Measurements from ENCODE around the gene TSPY9. TPM values are rescaled to one million over a fixed set of nuclear protein-coding genes. Genes with fewer than 3 reads are reported as not detected.
"Not testable (repeated sequence)": the region's sequence is repeated elsewhere in the genome, so short reads cannot be mapped to it uniquely, and the experiment has no call there.

TSPY9 gene, protein sequence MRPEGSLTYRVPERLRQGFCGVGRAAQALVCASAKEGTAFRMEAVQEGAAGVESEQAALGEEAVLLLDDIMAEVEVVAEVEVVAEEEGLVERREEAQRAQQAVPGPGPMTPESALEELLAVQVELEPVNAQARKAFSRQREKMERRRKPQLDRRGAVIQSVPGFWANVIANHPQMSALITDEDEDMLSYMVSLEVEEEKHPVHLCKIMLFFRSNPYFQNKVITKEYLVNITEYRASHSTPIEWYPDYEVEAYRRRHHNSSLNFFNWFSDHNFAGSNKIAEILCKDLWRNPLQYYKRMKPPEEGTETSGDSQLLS
- not detected in 2 replicates for total RNA-seq (ENCODE audit: low replicate concordance)

DNA sequence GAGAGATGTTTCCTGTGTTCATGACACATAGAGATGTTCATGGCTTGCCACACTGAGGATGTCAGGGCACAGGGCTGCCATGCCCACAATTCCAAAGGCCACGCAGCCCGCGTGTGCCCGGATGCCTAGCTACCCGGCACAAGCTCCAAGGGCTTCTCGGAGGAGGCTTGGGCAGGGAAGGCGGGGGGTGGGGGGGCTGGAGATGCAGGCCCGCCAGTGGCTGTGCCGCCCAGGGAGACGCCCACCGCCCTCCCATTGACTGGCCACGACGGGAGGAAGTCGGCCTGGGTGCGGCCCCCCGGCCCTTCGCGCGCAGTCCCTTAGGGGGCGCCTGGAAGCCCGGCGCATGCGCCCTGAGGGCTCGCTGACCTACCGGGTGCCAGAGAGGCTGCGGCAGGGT lies at the start of gene TSPY9:
TSPY9 (plus strand) TSS at position 301 of the 400 bp plus-strand sequence; CDS start at position 347, 46 bp downstream.
- not testable (repeated sequence) for H3K36me3 Mint-ChIP-seq; H3K4me1 Mint-ChIP-seq; H2AFZ ChIP-seq (replicated peaks); H3K4me2 ChIP-seq; H3K9me3 ChIP-seq (ENCODE audit: low read depth); H3K4me1 ChIP-seq; H3K4me3 ChIP-seq; H3K9ac ChIP-seq; H3K4me3 Mint-ChIP-seq; H3K9me3 Mint-ChIP-seq; DNase-seq (ENCODE audit: low spot score); H3F3A ChIP-seq (ENCODE audit: low read depth); H4K20me1 ChIP-seq (ENCODE audit: low read depth); H3K27me3 Mint-ChIP-seq (ENCODE audit: insufficient read depth, low read depth); H3K79me2 ChIP-seq (ENCODE audit: low read depth); H3K27me3 ChIP-seq; H3K27ac ChIP-seq; H3K27ac Mint-ChIP-seq; H3K36me3 ChIP-seq

DNA sequence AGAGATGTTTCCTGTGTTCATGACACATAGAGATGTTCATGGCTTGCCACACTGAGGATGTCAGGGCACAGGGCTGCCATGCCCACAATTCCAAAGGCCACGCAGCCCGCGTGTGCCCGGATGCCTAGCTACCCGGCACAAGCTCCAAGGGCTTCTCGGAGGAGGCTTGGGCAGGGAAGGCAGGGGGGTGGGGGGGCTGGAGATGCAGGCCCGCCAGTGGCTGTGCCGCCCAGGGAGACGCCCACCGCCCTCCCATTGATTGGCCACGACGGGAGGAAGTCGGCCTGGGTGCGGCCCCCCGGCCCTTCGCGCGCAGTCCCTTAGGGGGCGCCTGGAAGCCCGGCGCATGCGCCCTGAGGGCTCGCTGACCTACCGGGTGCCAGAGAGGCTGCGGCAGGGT lies 20.4 kb upstream of the TSPY9 start, which contains the start of gene TSPY1:
TSPY1 (plus strand) TSS at position 301 of the 400 bp plus-strand sequence; CDS start at position 347, 46 bp downstream.
- not testable (repeated sequence) for H3K4me3 ChIP-seq; H3K27me3 ChIP-seq; H3K4me1 ChIP-seq; H3K27me3 Mint-ChIP-seq (ENCODE audit: insufficient read depth, low read depth); H4K20me1 ChIP-seq (ENCODE audit: low read depth); H3K4me2 ChIP-seq; H3K9ac ChIP-seq; H3K36me3 ChIP-seq; H3F3A ChIP-seq (ENCODE audit: low read depth); H3K27ac ChIP-seq; H3K79me2 ChIP-seq (ENCODE audit: low read depth); H3K9me3 ChIP-seq (ENCODE audit: low read depth); H3K9me3 Mint-ChIP-seq; H3K4me3 Mint-ChIP-seq; DNase-seq (ENCODE audit: low spot score); H3K36me3 Mint-ChIP-seq; H2AFZ ChIP-seq (replicated peaks); H3K4me1 Mint-ChIP-seq; H3K27ac Mint-ChIP-seq

DNA sequence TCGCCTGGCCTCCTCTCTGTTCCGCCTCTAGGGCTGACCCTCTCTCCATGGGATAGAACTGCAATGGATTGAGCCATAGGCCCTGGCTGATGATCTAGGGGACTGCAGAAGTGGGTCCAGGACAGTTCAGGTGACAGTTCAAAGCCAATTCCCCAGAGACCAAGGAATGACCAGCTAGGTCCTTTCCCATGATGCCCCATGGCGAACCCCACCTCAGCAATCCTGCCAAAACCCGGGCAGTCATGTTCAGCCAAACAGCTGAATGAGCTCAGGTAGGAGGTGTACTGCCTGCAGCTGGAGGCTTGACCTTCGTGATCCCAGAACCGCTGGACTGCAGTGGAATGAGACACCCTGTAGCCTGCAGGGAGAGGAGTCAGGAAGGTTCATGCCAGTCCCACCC lies 17.3 kb downstream of the TSPY9 start:
- H3K79me2 ChIP-seq (ENCODE audit: low read depth); H3K27ac ChIP-seq; H3K27ac Mint-ChIP-seq; H3K9me3 Mint-ChIP-seq; H3K4me2 ChIP-seq; H3K36me3 Mint-ChIP-seq; H3K4me1 Mint-ChIP-seq; H3K9ac ChIP-seq; H3K4me1 ChIP-seq; H3K27me3 ChIP-seq; H3K9me3 ChIP-seq (ENCODE audit: low read depth); H3K4me3 ChIP-seq; H2AFZ ChIP-seq (replicated peaks); DNase-seq (ENCODE audit: low spot score); H3K4me3 Mint-ChIP-seq; H3K36me3 ChIP-seq; H3F3A ChIP-seq (ENCODE audit: low read depth); H4K20me1 ChIP-seq (ENCODE audit: low read depth); H3K27me3 Mint-ChIP-seq (ENCODE audit: insufficient read depth, low read depth): not testable (repeated sequence)

- H3F3A ChIP-seq (ENCODE audit: low read depth); H3K9me3 ChIP-seq (ENCODE audit: low read depth); H3K36me3 Mint-ChIP-seq; H3K27ac Mint-ChIP-seq; H3K36me3 ChIP-seq; H3K79me2 ChIP-seq (ENCODE audit: low read depth); H3K9ac ChIP-seq; H3K9me3 Mint-ChIP-seq; H3K4me1 ChIP-seq; DNase-seq (ENCODE audit: low spot score); H3K4me3 ChIP-seq; H2AFZ ChIP-seq (replicated peaks); H4K20me1 ChIP-seq (ENCODE audit: low read depth); H3K4me2 ChIP-seq; H3K27me3 Mint-ChIP-seq (ENCODE audit: insufficient read depth, low read depth); H3K4me1 Mint-ChIP-seq; H3K27me3 ChIP-seq; H3K27ac ChIP-seq; H3K4me3 Mint-ChIP-seq: not testable (repeated sequence)
Measured at GRCh38 chrY:9516287-9516686, 29.2 kb downstream of the TSPY9 start.

GRCh38 chrY:9527580-9527979 lies 40.5 kb downstream of the TSPY9 start, which contains the start of gene TSPY10:
TSS of gene TSPY10 (plus strand) at chrY:9527880. CDS start at chrY:9527926, 46 bp downstream.
- H3K4me2 ChIP-seq; H2AFZ ChIP-seq (replicated peaks); H3K4me1 Mint-ChIP-seq; DNase-seq (ENCODE audit: low spot score); H3K27me3 Mint-ChIP-seq (ENCODE audit: insufficient read depth, low read depth); H3K79me2 ChIP-seq (ENCODE audit: low read depth); H3K9ac ChIP-seq; H3K27ac ChIP-seq; H3K9me3 ChIP-seq (ENCODE audit: low read depth); H3K9me3 Mint-ChIP-seq; H3K4me1 ChIP-seq; H3K27ac Mint-ChIP-seq; H3K36me3 Mint-ChIP-seq; H3F3A ChIP-seq (ENCODE audit: low read depth); H3K4me3 ChIP-seq; H4K20me1 ChIP-seq (ENCODE audit: low read depth); H3K27me3 ChIP-seq; H3K4me3 Mint-ChIP-seq; H3K36me3 ChIP-seq: not testable (repeated sequence)

Other genes with a start within 250 kb of the TSPY9 start
- not detected in 2 replicates for gene TSPY4, start 149.8 kb upstream of the TSPY9 start, total RNA-seq (ENCODE audit: low replicate concordance)
- not detected in 2 replicates for gene TSPY8, start 129.5 kb upstream of the TSPY9 start, total RNA-seq (ENCODE audit: low replicate concordance)
- gene TSPY3, start 88.8 kb upstream of the TSPY9 start, total RNA-seq (ENCODE audit: low replicate concordance): not detected in 2 replicates
- not detected in 2 replicates for gene TSPY1, start 20.3 kb upstream of the TSPY9 start, total RNA-seq (ENCODE audit: low replicate concordance)
- not detected in 2 replicates for gene TSPY10, start 40.6 kb downstream of the TSPY9 start, total RNA-seq (ENCODE audit: low replicate concordance)